Measurements from ENCODE around the gene RFC1. TPM values are rescaled to one million over a fixed set of nuclear protein-coding genes. Genes with fewer than 3 reads are reported as not detected.
"Not testable (repeated sequence)": the region's sequence is repeated elsewhere in the genome, so short reads cannot be mapped to it uniquely, and the experiment has no call there.

The RFC1 gene
- total and polyA plus RNA-seq, 7 donors: 6.7 to 21.0 (median 15.8) TPM

DNA sequence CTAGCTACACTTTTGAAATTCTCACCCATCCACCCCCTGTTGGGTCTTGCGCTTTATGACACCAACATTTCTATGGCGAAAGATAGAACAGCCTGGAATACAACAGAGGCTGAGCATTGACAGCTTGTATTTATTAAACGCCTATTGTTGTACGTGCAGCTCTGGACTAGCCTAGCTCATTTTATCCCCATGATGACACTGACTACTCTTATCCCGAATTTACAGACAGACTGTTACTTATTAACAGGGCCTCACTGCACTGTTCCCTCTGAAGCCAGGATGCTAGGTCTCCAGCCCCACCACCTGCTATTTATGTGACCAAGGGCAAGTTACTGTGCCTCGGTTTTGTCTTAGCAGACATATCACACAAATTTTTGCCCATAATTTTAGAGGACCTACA lies 1.0 kb upstream of the RFC1 start:
- TF ChIP-seq, protein P1, sequence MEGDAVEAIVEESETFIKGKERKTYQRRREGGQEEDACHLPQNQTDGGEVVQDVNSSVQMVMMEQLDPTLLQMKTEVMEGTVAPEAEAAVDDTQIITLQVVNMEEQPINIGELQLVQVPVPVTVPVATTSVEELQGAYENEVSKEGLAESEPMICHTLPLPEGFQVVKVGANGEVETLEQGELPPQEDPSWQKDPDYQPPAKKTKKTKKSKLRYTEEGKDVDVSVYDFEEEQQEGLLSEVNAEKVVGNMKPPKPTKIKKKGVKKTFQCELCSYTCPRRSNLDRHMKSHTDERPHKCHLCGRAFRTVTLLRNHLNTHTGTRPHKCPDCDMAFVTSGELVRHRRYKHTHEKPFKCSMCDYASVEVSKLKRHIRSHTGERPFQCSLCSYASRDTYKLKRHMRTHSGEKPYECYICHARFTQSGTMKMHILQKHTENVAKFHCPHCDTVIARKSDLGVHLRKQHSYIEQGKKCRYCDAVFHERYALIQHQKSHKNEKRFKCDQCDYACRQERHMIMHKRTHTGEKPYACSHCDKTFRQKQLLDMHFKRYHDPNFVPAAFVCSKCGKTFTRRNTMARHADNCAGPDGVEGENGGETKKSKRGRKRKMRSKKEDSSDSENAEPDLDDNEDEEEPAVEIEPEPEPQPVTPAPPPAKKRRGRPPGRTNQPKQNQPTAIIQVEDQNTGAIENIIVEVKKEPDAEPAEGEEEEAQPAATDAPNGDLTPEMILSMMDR (IDR thresholded peaks at IDR 0.05): no peak
- WGBS, 3 donors: 90 to 93% (median 91%) methylated on average over 6 of the region's 6 CpGs
- ATAC-seq: no peak
- Histone ChIP-seq H3K27ac (no peak overlapping the region), H3K4me1 (peaks cover 14% of the 10 kb centered on the region), H3K36me3 (ENCODE audit: insufficient read depth in 1 of 2, low read depth in 1 of 2) (no peaks in the 10 kb centered on the region), H3K4me3 (no peak overlapping the region), H3K9me3 (no peaks in the 10 kb centered on the region), H3K27me3 (ENCODE audit: insufficient read depth in 3 of 3, low read length in 2 of 3) (no peaks in the 10 kb centered on the region)
- intact Hi-C loops (cut with DNase I): no loop called here
- DNase-seq: no peak

GRCh38 chr4:39365360-39365759 lies 802 bp downstream of the RFC1 start:
- TF ChIP-seq, protein P1 (IDR thresholded peaks at IDR 0.05): no peak
- DNase-seq (no peak), ATAC-seq (peak in 1 of 4 donors; percentile 23)
- Histone ChIP-seq H3K4me1 (peaks cover 14% of the 10 kb centered on the region), H3K4me3 (peak overlapping the region; percentile 95), H3K27me3 (ENCODE audit: insufficient read depth in 3 of 3, low read length in 2 of 3) (no peaks in the 10 kb centered on the region), H3K36me3 (ENCODE audit: insufficient read depth in 1 of 2, low read depth in 1 of 2) (no peaks in the 10 kb centered on the region), H3K9me3 (no peaks in the 10 kb centered on the region), H3K27ac (peak overlapping the region; percentile 73)
- 4 to 6% (median 4%) methylated on average over 7 of the region's 7 CpGs for WGBS, 3 donors
- intact Hi-C loops (cut with DNase I): no loop called here

- DNase-seq: no peak
- intact Hi-C loops (cut with DNase I): no loop called here
- no peak for ATAC-seq
Observed at GRCh38 chr4:39363773-39364393, 2.3 kb downstream of the RFC1 start.

DNA sequence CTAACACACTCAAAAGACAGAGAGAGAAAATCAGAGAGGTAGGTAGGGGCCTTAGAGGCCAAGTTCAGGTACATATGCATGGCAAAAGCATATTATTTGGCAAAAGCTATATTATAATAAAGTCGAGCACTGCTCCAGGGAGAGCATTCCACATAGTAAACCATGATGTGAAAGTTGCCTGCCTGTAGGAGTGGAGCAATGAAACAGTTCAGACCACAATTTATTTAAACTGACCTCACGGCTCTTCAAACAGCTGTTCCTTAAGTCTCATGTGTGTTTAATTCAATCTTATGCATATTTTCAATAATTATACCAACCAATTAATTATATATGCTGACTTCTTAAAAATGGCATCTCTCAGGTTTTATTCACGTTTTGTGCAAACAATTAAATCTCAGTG lies 3.3 kb downstream of the RFC1 start:
- no peak for ATAC-seq
- TF ChIP-seq, protein P1 (IDR thresholded peaks at IDR 0.05): no peak
- intact Hi-C loops (cut with DNase I): no loop called here

More at GRCh38 chr4:39363773-39364393, 2.3 kb downstream of the RFC1 start:
- Histone ChIP-seq H3K27ac (no peak overlapping the region), H3K9me3 (no peaks in the 10 kb centered on the region), H3K27me3 (ENCODE audit: insufficient read depth in 3 of 3, low read length in 2 of 3) (no peaks in the 10 kb centered on the region), H3K4me1 (peaks cover 14% of the 10 kb centered on the region), H3K4me3 (no peak overlapping the region), H3K36me3 (ENCODE audit: insufficient read depth in 1 of 2, low read depth in 1 of 2) (no peaks in the 10 kb centered on the region)
- WGBS, 3 donors: 84 to 86% (median 86%) methylated on average over 4 of the region's 4 CpGs
- TF ChIP-seq, protein P1 (IDR thresholded peaks at IDR 0.05): no peak

DNA sequence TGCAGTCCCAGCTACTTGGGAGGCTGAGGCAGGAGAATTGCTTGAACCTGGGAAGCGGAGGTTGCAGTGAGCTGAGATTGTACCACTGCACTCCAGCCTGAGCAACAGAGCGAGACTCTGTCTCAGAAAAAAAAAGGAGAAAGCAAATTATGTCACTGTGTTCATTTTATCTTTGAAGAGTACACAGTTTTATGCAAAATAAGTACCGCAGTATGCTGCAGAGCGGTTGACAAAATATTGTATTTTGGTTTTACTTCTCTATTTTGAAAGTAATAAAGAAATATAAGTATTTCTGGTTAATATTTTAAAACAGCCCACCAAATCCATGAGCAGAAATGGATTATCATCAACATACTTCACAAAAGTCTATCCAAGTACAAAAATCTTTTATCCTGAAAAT lies 5.6 kb downstream of the RFC1 start:
- H3K27ac ChIP-seq; H3K4me3 ChIP-seq; H3K36me3 ChIP-seq (ENCODE audit: insufficient read depth in 1 of 2, low read depth in 1 of 2); ATAC-seq; intact Hi-C loops (cut with DNase I); DNase-seq; H3K9me3 ChIP-seq; H3K27me3 ChIP-seq (ENCODE audit: insufficient read depth in 3 of 3, low read length in 2 of 3): not testable (repeated sequence)
- 95 to 99% (median 96%) methylated on average over 4 of the region's 4 CpGs for WGBS, 3 donors
- H3K4me1 ChIP-seq: peaks cover 14% of the 10 kb centered on the region

More for the DNA sequence above, 3.3 kb downstream of the RFC1 start:
- Histone ChIP-seq H3K36me3 (ENCODE audit: insufficient read depth in 1 of 2, low read depth in 1 of 2) (no peaks in the 10 kb centered on the region), H3K4me3 (no peak overlapping the region), H3K4me1 (peaks cover 14% of the 10 kb centered on the region), H3K27ac (no peak overlapping the region), H3K27me3 (ENCODE audit: insufficient read depth in 3 of 3, low read length in 2 of 3) (no peaks in the 10 kb centered on the region), H3K9me3 (no peaks in the 10 kb centered on the region)
- WGBS, 3 donors: 44 to 68% (median 44%) methylated on average over 3 of the region's 3 CpGs
- no peak for DNase-seq

All from psoas muscle (tissue), 8 donors.